PC-3 (cell line): ENCODE measurements around the gene SMYD3. TPM values are rescaled to one million over a fixed set of nuclear protein-coding genes. Genes with fewer than 3 reads are reported as not detected.

Experiments used
- ATAC-seq: fragments of 200-7000 bp; cut with Tn5 transposase; 2 replicates; pipeline ENCODE4 v1.9.1; 2020; ENCODE audit warnings: mild to moderate bottlenecking, moderate library complexity
- BruUV-seq: library from RNA; stranded (reverse); fragments of 400-500 nt; replicated peaks from 2 replicates; lab custom pipeline; 2021; lab: Mats Ljungman, UMichigan
- CTCF ChIA-PET: fragments of 300-600 bp; sonication (Branson Sonifier 250); formaldehyde crosslinking; loops from one replicate; lab custom pipeline; 2022; ENCODE audit warnings: antibody characterized with exemption; lab: Charles Lee
- POLR2A ChIA-PET: fragments of 300-600 bp; sonication (Branson Sonifier 250); formaldehyde crosslinking; loops from one replicate; lab custom pipeline; 2022; ENCODE audit warnings: antibody characterized with exemption; ENCODE audit not compliant: unreplicated experiment; lab: Charles Lee
- DNase-seq: peaks from one replicate; pipeline ENCODE4 v3.0.0-alpha.2; 2015
- H2AFZ ChIP-seq: fragments of 300-600 bp; sonication (generic); 2 replicates; pipeline ENCODE4 v1.6.0; 2016; ENCODE audit warnings: antibody characterized with exemption, low read length
- H3F3A ChIP-seq: fragments of 300-600 bp; sonication (generic); one replicate; pipeline ENCODE4 v1.6.0; 2017; ENCODE audit warnings: antibody characterized with exemption, low read length, control low read depth, mild to moderate bottlenecking; ENCODE audit not compliant: unreplicated experiment
- H3K27ac ChIP-seq: fragments of 300-600 bp; sonication (generic); 2 replicates; pipeline ENCODE4 v1.5.1; 2016; ENCODE audit warnings: mild to moderate bottlenecking, low read length
- H3K27me3 ChIP-seq: fragments of 300-600 bp; sonication (generic); 2 replicates; pipeline ENCODE4 v1.6.1; 2016; ENCODE audit warnings: low read length, mixed read lengths
- H3K36me3 ChIP-seq: fragments of 300-600 bp; sonication (generic); 2 replicates; pipeline ENCODE4 v1.6.1; 2016; ENCODE audit warnings: low read depth, mixed run types, low read length, mixed read lengths
- H3K4me1 ChIP-seq: fragments of 300-600 bp; sonication (generic); 2 replicates; pipeline ENCODE4 v1.5.1; 2016; ENCODE audit warnings: low read length; ENCODE audit not compliant: insufficient read depth
- H3K4me2 ChIP-seq: fragments of 300-600 bp; sonication (generic); 2 replicates; pipeline ENCODE4 v1.6.0; 2016; ENCODE audit warnings: low read length
- H3K4me3 ChIP-seq: fragments of 300-600 bp; sonication (generic); 2 replicates; pipeline ENCODE4 v1.5.1; 2016; ENCODE audit warnings: mild to moderate bottlenecking, low read length, mixed read lengths
- H3K79me2 ChIP-seq: fragments of 300-600 bp; sonication (generic); 2 replicates; pipeline ENCODE4 v1.6.1; 2017; ENCODE audit warnings: low read length, mixed read lengths
- H3K9ac ChIP-seq: fragments of 300-600 bp; sonication (generic); 2 replicates; pipeline ENCODE4 v1.6.0; 2016; ENCODE audit warnings: mild to moderate bottlenecking, low read length
- H3K9me2 ChIP-seq: fragments of 300-600 bp; sonication (generic); replicated peaks from 2 replicates; pipeline ENCODE4 v1.6.1; 2016; ENCODE audit warnings: mixed run types, low read length, mixed read lengths
- H3K9me3 ChIP-seq: fragments of 300-600 bp; sonication (generic); 2 replicates; pipeline ENCODE4 v1.6.1; 2016; ENCODE audit warnings: low read length, mixed read lengths
- H4K20me1 ChIP-seq: fragments of 300-600 bp; sonication (generic); 2 replicates; pipeline ENCODE4 v1.6.1; 2016; ENCODE audit warnings: low read length, mixed read lengths
- EZH2 ChIP-seq: fragments of 300-600 bp; sonication (generic); IDR thresholded peaks from one replicate; pipeline ENCODE4 v1.6.1; 2017; ENCODE audit warnings: antibody characterized with exemption, mild to moderate bottlenecking, low read length; ENCODE audit not compliant: unreplicated experiment
- EZH2phosphoT487 ChIP-seq: fragments of 300-600 bp; sonication (generic); IDR thresholded peaks from 2 replicates; pipeline ENCODE4 v1.6.1; 2018; ENCODE audit warnings: mild to moderate bottlenecking, antibody characterized with exemption, low read length, borderline replicate concordance
- intact Hi-C: fragments of 100-400 bp; cut with micrococcal nuclease; formaldehyde crosslinking; loops from 2 replicates; pipeline ENCODE4 v1.9.0; 2023
- total RNA-seq: library from RNA; depleted of rRNA; stranded (reverse); fragments of >200 nt; gene quantifications from 2 replicates; pipeline ENCODE4 v1.2.3, GENCODE V29; 2014
- TF ChIP-seq, protein P1 (sequence below): fragments of 300-600 bp; sonication (generic); conservative IDR thresholded peaks from 2 replicates; pipeline ENCODE4 v1.5.1; 2017; ENCODE audit warnings: antibody characterized with exemption, low read depth, mild to moderate bottlenecking, low read length

Gene SMYD3
- total RNA-seq, 1 experiment from 2014 or later: 33.0 TPM

DNA sequence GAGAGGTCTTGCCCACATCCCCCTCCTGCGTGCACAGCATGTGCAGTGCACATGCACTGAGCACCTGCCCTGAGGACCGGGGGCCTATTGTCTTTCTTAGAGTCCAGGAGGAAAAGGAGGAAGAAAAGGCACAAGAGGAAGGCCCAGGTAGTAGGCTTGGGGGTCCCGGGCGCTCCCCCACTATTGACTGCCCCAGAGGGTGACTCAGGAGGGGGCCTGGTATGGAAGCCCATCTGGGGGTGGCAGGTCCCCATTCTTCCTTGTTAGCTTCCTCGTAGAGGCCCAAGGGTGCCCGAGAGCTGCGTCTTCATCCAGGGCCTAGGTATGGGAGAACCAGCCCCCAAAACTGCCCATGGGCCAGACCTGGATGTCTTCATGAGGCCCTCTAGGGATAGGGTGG is 4.1 kb upstream of the SMYD3 start:
- Histone ChIP-seq H3K27ac (no peak overlapping the region), H3K27me3 (no peaks in the 10 kb centered on the region), H3K79me2 (peaks cover 9% of the 10 kb centered on the region), H3K4me3 (no peak overlapping the region), H3K4me2 (no peak overlapping the region), H2AFZ (no peak overlapping the region), H3K9ac (no peak overlapping the region), H3K9me2 (no peaks in the 10 kb centered on the region), H3K36me3 (0 out of 2 replicates have a peak, but pooled peaks cover 4% of the 10 kb centered on the region), H3K9me3 (peaks cover 15% of the 10 kb centered on the region), H3K4me1 (peaks cover under 1% of the 10 kb centered on the region; the same call in 1 of the 2 replicates), H3F3A (no peaks in the 10 kb centered on the region), H4K20me1 (no peaks in the 10 kb centered on the region)
- no peak for ATAC-seq
- TF ChIP-seq EZH2 (no peak), EZH2phosphoT487 (no peak)
- TF ChIP-seq, protein P1, sequence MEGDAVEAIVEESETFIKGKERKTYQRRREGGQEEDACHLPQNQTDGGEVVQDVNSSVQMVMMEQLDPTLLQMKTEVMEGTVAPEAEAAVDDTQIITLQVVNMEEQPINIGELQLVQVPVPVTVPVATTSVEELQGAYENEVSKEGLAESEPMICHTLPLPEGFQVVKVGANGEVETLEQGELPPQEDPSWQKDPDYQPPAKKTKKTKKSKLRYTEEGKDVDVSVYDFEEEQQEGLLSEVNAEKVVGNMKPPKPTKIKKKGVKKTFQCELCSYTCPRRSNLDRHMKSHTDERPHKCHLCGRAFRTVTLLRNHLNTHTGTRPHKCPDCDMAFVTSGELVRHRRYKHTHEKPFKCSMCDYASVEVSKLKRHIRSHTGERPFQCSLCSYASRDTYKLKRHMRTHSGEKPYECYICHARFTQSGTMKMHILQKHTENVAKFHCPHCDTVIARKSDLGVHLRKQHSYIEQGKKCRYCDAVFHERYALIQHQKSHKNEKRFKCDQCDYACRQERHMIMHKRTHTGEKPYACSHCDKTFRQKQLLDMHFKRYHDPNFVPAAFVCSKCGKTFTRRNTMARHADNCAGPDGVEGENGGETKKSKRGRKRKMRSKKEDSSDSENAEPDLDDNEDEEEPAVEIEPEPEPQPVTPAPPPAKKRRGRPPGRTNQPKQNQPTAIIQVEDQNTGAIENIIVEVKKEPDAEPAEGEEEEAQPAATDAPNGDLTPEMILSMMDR: no peak
- intact Hi-C loops: no loop called here
- CTCF ChIA-PET: no interaction called here
- DNase-seq: no peak
- POLR2A ChIA-PET: no interaction called here
- no TSS peak for BruUV-seq

- Histone ChIP-seq H3K9me2 (no peaks in the 10 kb centered on the region), H3K4me2 (no peak overlapping the region), H3K9me3 (peaks cover 7% of the 10 kb centered on the region), H3K27me3 (no peaks in the 10 kb centered on the region), H3K4me1 (peaks cover 9% of the 10 kb centered on the region), H3K9ac (no peak overlapping the region), H4K20me1 (no peaks in the 10 kb centered on the region), H3K36me3 (0 out of 2 replicates have a peak, but pooled peaks cover 4% of the 10 kb centered on the region), H2AFZ (no peak overlapping the region), H3K4me3 (no peak overlapping the region), H3F3A (no peaks in the 10 kb centered on the region), H3K79me2 (peaks cover 17% of the 10 kb centered on the region), H3K27ac (no peak overlapping the region)
- ChIA-PET POLR2A (no interaction called here), CTCF (no interaction called here)
- no peak for ATAC-seq
- TF ChIP-seq EZH2phosphoT487: no peak
- no peak for TF ChIP-seq EZH2
- TF ChIP-seq, protein P1: no peak
- DNase-seq: no peak
- intact Hi-C loops: no loop called here
- no TSS peak for BruUV-seq
These were observed 3.3 kb upstream of the SMYD3 start for GRCh38 chr1:246510147-246511030.
